Measurements from ENCODE around the gene SLCO4A1. TPM values are rescaled to one million over a fixed set of nuclear protein-coding genes. Genes with fewer than 3 reads are reported as not detected.

SLCO4A1 gene
- total RNA-seq, 1 donor from 2014 or later: 45.9 TPM

- TF ChIP-seq POLR2A (IDR thresholded peaks at IDR 0.05) (no peak), POLR2AphosphoS5 (IDR thresholded peaks at IDR 0.05; ENCODE audit: insufficient read depth in 1 of 2, low read depth in 1 of 2) (no peak), CTCF (IDR thresholded peaks at IDR 0.05) (no peak)
- Histone ChIP-seq H3K27ac (no peak overlapping the region), H3K9me3 (no peaks in the 10 kb centered on the region), H3K27me3 (no peaks in the 10 kb centered on the region), H3K4me3 (no peak overlapping the region), H3K4me1 (peaks cover 2% of the 10 kb centered on the region), H3K36me3 (no peaks in the 10 kb centered on the region)
- DNase-seq (ENCODE audit: extremely low spot score in 2 of 2): no peak
- intact Hi-C loops (cut with DNase I): no loop called here
Observed at GRCh38 chr20:62699296-62699695, 57.0 kb downstream of the SLCO4A1 start.

- TF ChIP-seq CTCF (IDR thresholded peaks at IDR 0.05) (no peak), POLR2AphosphoS5 (IDR thresholded peaks at IDR 0.05; ENCODE audit: insufficient read depth in 1 of 2, low read depth in 1 of 2) (no peak), POLR2A (IDR thresholded peaks at IDR 0.05) (no peak)
- Histone ChIP-seq H3K27me3 (no peaks in the 10 kb centered on the region), H3K9me3 (no peaks in the 10 kb centered on the region), H3K4me3 (no peak overlapping the region), H3K36me3 (no peaks in the 10 kb centered on the region), H3K4me1 (peaks cover 7% of the 10 kb centered on the region), H3K27ac (no peak overlapping the region)
- no peak for DNase-seq (ENCODE audit: extremely low spot score in 2 of 2)
- intact Hi-C loops (cut with DNase I): no loop called here
Observed at GRCh38 chr20:62699741-62700140, 57.4 kb downstream of the SLCO4A1 start.

GRCh38 chr20:62700261-62700930, 58.1 kb downstream of the SLCO4A1 start:
- Histone ChIP-seq H3K4me1 (peaks cover 8% of the 10 kb centered on the region), H3K27me3 (no peaks in the 10 kb centered on the region), H3K9me3 (no peaks in the 10 kb centered on the region), H3K36me3 (no peaks in the 10 kb centered on the region), H3K4me3 (no peak overlapping the region), H3K27ac (no peak overlapping the region)
- DNase-seq (ENCODE audit: extremely low spot score in 2 of 2): no peak
- intact Hi-C loops (cut with DNase I): no loop called here
- TF ChIP-seq POLR2AphosphoS5 (IDR thresholded peaks at IDR 0.05; ENCODE audit: insufficient read depth in 1 of 2, low read depth in 1 of 2) (no peak), CTCF (IDR thresholded peaks at IDR 0.05) (no peak), POLR2A (IDR thresholded peaks at IDR 0.05) (no peak)

- Histone ChIP-seq H3K36me3 (no peaks in the 10 kb centered on the region), H3K4me1 (peaks cover 8% of the 10 kb centered on the region), H3K27ac (no peak overlapping the region), H3K9me3 (no peaks in the 10 kb centered on the region), H3K4me3 (no peak overlapping the region), H3K27me3 (no peaks in the 10 kb centered on the region)
- TF ChIP-seq POLR2AphosphoS5 (IDR thresholded peaks at IDR 0.05; ENCODE audit: insufficient read depth in 1 of 2, low read depth in 1 of 2) (no peak), CTCF (IDR thresholded peaks at IDR 0.05) (no peak), POLR2A (IDR thresholded peaks at IDR 0.05) (no peak)
- DNase-seq (ENCODE audit: extremely low spot score in 2 of 2): no peak
- intact Hi-C loops (cut with DNase I): no loop called here
Observed at GRCh38 chr20:62701161-62702012, 59.1 kb downstream of the SLCO4A1 start.

GRCh38 chr20:62702013-62702300, 59.7 kb downstream of the SLCO4A1 start:
- peaks cover 8% of the 10 kb centered on the region for H3K4me1 ChIP-seq
- intact Hi-C loops (cut with DNase I): no loop called here

More at GRCh38 chr20:62702013-62702300, 59.7 kb downstream of the SLCO4A1 start:
- no peaks in the 10 kb centered on the region for H3K27me3 ChIP-seq
- no peak for TF ChIP-seq POLR2AphosphoS5 (IDR thresholded peaks at IDR 0.05; ENCODE audit: insufficient read depth in 1 of 2, low read depth in 1 of 2)
- no peak for TF ChIP-seq POLR2A (IDR thresholded peaks at IDR 0.05)
- H3K36me3 ChIP-seq: no peaks in the 10 kb centered on the region
- H3K9me3 ChIP-seq: no peaks in the 10 kb centered on the region
- H3K4me3 ChIP-seq: no peak overlapping the region
- DNase-seq (ENCODE audit: extremely low spot score in 2 of 2): no peak
- H3K27ac ChIP-seq: no peak overlapping the region

Data from vagina (tissue), 2 donors.